KMS-11 (cell line): ENCODE measurements around the gene OTUD4.
A peak's percentile ranks its signal among the peaks of the same experiment; 100 is the strongest.

Experiments used
- H2AFZ ChIP-seq: fragments of 200-600 bp; sonication (generic); 2 replicates; pipeline ENCODE4 v1.6.1; 2016; ENCODE audit warnings: antibody characterized with exemption, mixed run types, low read depth
- H3K27ac ChIP-seq: fragments of 200-600 bp; sonication (generic); 2 replicates; pipeline ENCODE4 v1.6.1; 2016; ENCODE audit warnings: mild to moderate bottlenecking, mixed run types
- H3K27me3 ChIP-seq: fragments of 200-600 bp; sonication (generic); 2 replicates; pipeline ENCODE4 v1.6.1; 2017; ENCODE audit warnings: mild to moderate bottlenecking, low read depth, mixed run types, moderate library complexity; ENCODE audit not compliant: insufficient read depth
- H3K36me3 ChIP-seq: fragments of 200-600 bp; sonication (generic); 2 replicates; pipeline ENCODE4 v1.6.1; 2017; ENCODE audit warnings: mild to moderate bottlenecking, mixed run types; ENCODE audit not compliant: insufficient read depth
- H3K4me1 ChIP-seq: fragments of 200-600 bp; sonication (generic); 2 replicates; pipeline ENCODE4 v1.6.1; 2016; ENCODE audit warnings: mild to moderate bottlenecking, low read depth, mixed run types; ENCODE audit not compliant: poor library complexity, severe bottlenecking
- H3K4me2 ChIP-seq: fragments of 200-600 bp; sonication (generic); 2 replicates; pipeline ENCODE4 v1.7.0; 2016; ENCODE audit warnings: mild to moderate bottlenecking, mixed run types
- H3K4me3 ChIP-seq: fragments of 200-600 bp; sonication (generic); IDR thresholded peaks from 2 replicates; pipeline ENCODE4 v1.6.1; 2017; ENCODE audit warnings: low read depth, low read length, mixed read lengths; ENCODE audit not compliant: insufficient read depth
- H3K79me2 ChIP-seq: fragments of 200-600 bp; sonication (generic); 2 replicates; pipeline ENCODE4 v1.6.1; 2016; ENCODE audit warnings: low read depth, mixed run types; ENCODE audit not compliant: insufficient read depth
- H3K9ac ChIP-seq: fragments of 200-600 bp; sonication (generic); 2 replicates; pipeline ENCODE4 v1.6.1; 2016; ENCODE audit warnings: mild to moderate bottlenecking, mixed run types
- H4K20me1 ChIP-seq: fragments of 200-600 bp; sonication (generic); 2 replicates; pipeline ENCODE4 v1.6.1; 2016; ENCODE audit warnings: mild to moderate bottlenecking, mixed run types; ENCODE audit not compliant: insufficient read depth
- TF ChIP-seq, protein P1 (sequence below): fragments of 200-600 bp; sonication (generic); conservative IDR thresholded peaks from 2 replicates; pipeline ENCODE4 v1.6.1; 2017; ENCODE audit warnings: low read depth, mild to moderate bottlenecking, antibody characterized with exemption, low read length, moderate library complexity, mixed read lengths

OTUD4 gene

DNA sequence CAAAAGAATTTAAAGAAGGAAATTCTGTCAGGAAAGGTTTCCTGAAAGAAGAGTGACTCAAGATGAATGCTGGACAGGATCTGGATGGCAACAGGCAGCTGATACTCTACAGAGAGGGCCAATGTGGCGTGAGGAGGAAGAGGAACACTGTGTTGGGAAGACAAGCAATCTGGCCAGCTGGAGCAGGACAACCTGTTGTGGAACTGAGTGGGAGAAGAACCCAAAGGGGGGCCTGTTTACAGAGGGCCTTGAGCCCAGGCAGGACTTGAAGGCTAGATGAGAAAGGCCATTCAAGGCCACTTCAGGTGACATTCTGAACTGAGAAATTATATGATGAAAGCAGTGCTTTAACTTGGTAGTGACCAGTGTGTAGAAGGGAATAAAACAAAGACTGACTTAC, 8.5 kb downstream of the OTUD4 start:
- Histone ChIP-seq H4K20me1 (no peaks in the 10 kb centered on the region; the same call in 1 of the 2 replicates), H2AFZ (no peak overlapping the region), H3K79me2 (peaks cover 51% of the 10 kb centered on the region), H3K27me3 (no peaks in the 10 kb centered on the region), H3K4me3 (no peak overlapping the region), H3K36me3 (no peaks in the 10 kb centered on the region), H3K9ac (no peak overlapping the region), H3K4me1 (peaks cover 45% of the 10 kb centered on the region), H3K27ac (no peak overlapping the region), H3K4me2 (no peak overlapping the region)
- TF ChIP-seq, protein P1, sequence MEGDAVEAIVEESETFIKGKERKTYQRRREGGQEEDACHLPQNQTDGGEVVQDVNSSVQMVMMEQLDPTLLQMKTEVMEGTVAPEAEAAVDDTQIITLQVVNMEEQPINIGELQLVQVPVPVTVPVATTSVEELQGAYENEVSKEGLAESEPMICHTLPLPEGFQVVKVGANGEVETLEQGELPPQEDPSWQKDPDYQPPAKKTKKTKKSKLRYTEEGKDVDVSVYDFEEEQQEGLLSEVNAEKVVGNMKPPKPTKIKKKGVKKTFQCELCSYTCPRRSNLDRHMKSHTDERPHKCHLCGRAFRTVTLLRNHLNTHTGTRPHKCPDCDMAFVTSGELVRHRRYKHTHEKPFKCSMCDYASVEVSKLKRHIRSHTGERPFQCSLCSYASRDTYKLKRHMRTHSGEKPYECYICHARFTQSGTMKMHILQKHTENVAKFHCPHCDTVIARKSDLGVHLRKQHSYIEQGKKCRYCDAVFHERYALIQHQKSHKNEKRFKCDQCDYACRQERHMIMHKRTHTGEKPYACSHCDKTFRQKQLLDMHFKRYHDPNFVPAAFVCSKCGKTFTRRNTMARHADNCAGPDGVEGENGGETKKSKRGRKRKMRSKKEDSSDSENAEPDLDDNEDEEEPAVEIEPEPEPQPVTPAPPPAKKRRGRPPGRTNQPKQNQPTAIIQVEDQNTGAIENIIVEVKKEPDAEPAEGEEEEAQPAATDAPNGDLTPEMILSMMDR = no peak

GRCh38 chr4:145170223-145170622, 10.2 kb downstream of the OTUD4 start:
- Histone ChIP-seq H3K4me1 (peaks cover 28% of the 10 kb centered on the region), H3K27ac (no peak overlapping the region), H2AFZ (no peak overlapping the region), H3K4me3 (no peak overlapping the region), H3K79me2 (peaks cover 34% of the 10 kb centered on the region), H3K27me3 (no peaks in the 10 kb centered on the region), H3K36me3 (no peaks in the 10 kb centered on the region), H4K20me1 (no peaks in the 10 kb centered on the region; the same call in 1 of the 2 replicates), H3K4me2 (no peak overlapping the region), H3K9ac (no peak overlapping the region)
- TF ChIP-seq, protein P1 = no peak

GRCh38 chr4:145168581-145169187, 11.7 kb downstream of the OTUD4 start:
- no peaks in the 10 kb centered on the region; the same call in 1 of the 2 replicates for H4K20me1 ChIP-seq
- H3K36me3 ChIP-seq = no peaks in the 10 kb centered on the region
- TF ChIP-seq, protein P1 = no peak
- no peak overlapping the region for H2AFZ ChIP-seq
- no peaks in the 10 kb centered on the region for H3K27me3 ChIP-seq
- H3K4me3 ChIP-seq = no peak overlapping the region
- H3K79me2 ChIP-seq = peaks cover 18% of the 10 kb centered on the region; the same call in 1 of the 2 replicates
- no peak overlapping the region for H3K9ac ChIP-seq
- H3K27ac ChIP-seq = peak overlapping the region; percentile 5; the same call in 1 of the 2 replicates
- H3K4me1 ChIP-seq = peaks cover 20% of the 10 kb centered on the region
- no peak overlapping the region; the same call in 1 of the 2 replicates for H3K4me2 ChIP-seq

- Histone ChIP-seq H3K27me3 (no peaks in the 10 kb centered on the region), H3K4me1 (peaks cover 12% of the 10 kb centered on the region), H3K4me3 (no peak overlapping the region), H3K79me2 (peaks cover 10% of the 10 kb centered on the region; the same call in 1 of the 2 replicates), H4K20me1 (no peaks in the 10 kb centered on the region; the same call in 1 of the 2 replicates), H2AFZ (no peak overlapping the region), H3K9ac (no peak overlapping the region), H3K4me2 (no peak overlapping the region), H3K36me3 (no peaks in the 10 kb centered on the region), H3K27ac (no peak overlapping the region)
- TF ChIP-seq, protein P1 = no peak
These were observed 12.5 kb downstream of the OTUD4 start for GRCh38 chr4:145167887-145168286.
